GM23338 (cell line): ENCODE results near the gene FASTK. TPM values are rescaled to one million over a fixed set of nuclear protein-coding genes. Genes with fewer than 3 reads are reported as not detected.

ENCODE experiments used
- ATAC-seq: fragments of 200-7000 bp; cut with Tn5 transposase; 3 replicates; pipeline ENCODE4 v1.9.1; 2020
- DNase-seq: peaks from one replicate; pipeline ENCODE4 v3.0.0-alpha.2; 2015; ENCODE audit warnings: low spot score
- H2AFZ ChIP-seq: fragments of 200-600 bp; sonication (generic); 2 replicates; pipeline ENCODE4 v1.8.0; 2016; ENCODE audit warnings: antibody characterized with exemption, mild to moderate bottlenecking, moderate library complexity
- H3F3A ChIP-seq: fragments of 200-600 bp; sonication (generic); replicated peaks from 2 replicates; pipeline ENCODE4 v1.8.0; 2017; ENCODE audit warnings: antibody characterized with exemption, mixed run types, low read depth
- H3K27ac ChIP-seq: fragments of 200-600 bp; sonication (generic); 2 replicates; pipeline ENCODE4 v1.6.1; 2016; ENCODE audit warnings: low read depth
- H3K27me3 ChIP-seq: fragments of 200-600 bp; sonication (generic); 2 replicates; pipeline ENCODE4 v1.8.0; 2016; ENCODE audit warnings: mild to moderate bottlenecking, mixed run types, moderate library complexity; ENCODE audit not compliant: insufficient read depth
- H3K36me3 ChIP-seq: fragments of 200-600 bp; sonication (generic); 2 replicates; pipeline ENCODE4 v1.8.0; 2016; ENCODE audit warnings: mild to moderate bottlenecking; ENCODE audit not compliant: insufficient read depth
- H3K4me1 ChIP-seq: fragments of 200-600 bp; sonication (generic); 2 replicates; pipeline ENCODE4 v1.8.0; 2016; ENCODE audit warnings: mild to moderate bottlenecking, moderate library complexity; ENCODE audit not compliant: insufficient read depth
- H3K4me2 ChIP-seq: fragments of 200-600 bp; sonication (generic); 2 replicates; pipeline ENCODE4 v1.7.1; 2017; ENCODE audit warnings: mixed run types
- H3K4me3 ChIP-seq: fragments of 200-600 bp; sonication (generic); 2 replicates; pipeline ENCODE4 v1.6.1; 2016; ENCODE audit warnings: mixed run types
- H3K79me2 ChIP-seq: fragments of 200-600 bp; sonication (generic); replicated peaks from 2 replicates; pipeline ENCODE4 v1.8.0; 2017; ENCODE audit warnings: mild to moderate bottlenecking; ENCODE audit not compliant: insufficient read depth
- H3K9me2 ChIP-seq: fragments of 200-600 bp; sonication (generic); 2 replicates; pipeline ENCODE4 v1.8.0; 2017; ENCODE audit not compliant: insufficient read depth
- H4K20me1 ChIP-seq: fragments of 200-600 bp; sonication (generic); replicated peaks from 2 replicates; pipeline ENCODE4 v1.8.0; 2017; ENCODE audit warnings: mild to moderate bottlenecking; ENCODE audit not compliant: insufficient read depth
- H3K27ac Mint-ChIP-seq: 2 replicates; pipeline ENCODE4 v1.8.0; 2020; ENCODE audit warnings: inconsistent platforms, mild to moderate bottlenecking, moderate library complexity, mixed read lengths
- H3K27me3 Mint-ChIP-seq: 3 replicates; pipeline ENCODE4 v1.8.0; 2022; ENCODE audit warnings: low read depth, mild to moderate bottlenecking, moderate library complexity, mixed read lengths, inconsistent platforms; ENCODE audit not compliant: insufficient read depth, poor library complexity
- H3K36me3 Mint-ChIP-seq: 3 replicates; pipeline ENCODE4 v1.8.0; 2021; ENCODE audit warnings: low read depth, mild to moderate bottlenecking, inconsistent platforms, moderate library complexity, mixed read lengths
- H3K4me1 Mint-ChIP-seq: 3 replicates; pipeline ENCODE4 v1.8.0; 2020; ENCODE audit warnings: mild to moderate bottlenecking, inconsistent platforms, mixed read lengths
- H3K4me3 Mint-ChIP-seq: 3 replicates; pipeline ENCODE4 v1.8.0; 2021; ENCODE audit warnings: moderate library complexity, mild to moderate bottlenecking, inconsistent platforms, mixed read lengths
- H3K9me3 Mint-ChIP-seq: 3 replicates; pipeline ENCODE4 v1.8.0; 2020; ENCODE audit warnings: moderate library complexity, mild to moderate bottlenecking, inconsistent platforms, mixed read lengths
- ETS1 ChIP-seq: IDR thresholded peaks from 2 replicates; pipeline ENCODE4 v1.6.1; 2016; ENCODE audit warnings: antibody characterized with exemption
- EZH2 ChIP-seq: fragments of 200-600 bp; sonication (generic); IDR thresholded peaks from one replicate; pipeline ENCODE4 v1.8.0; 2017; ENCODE audit warnings: antibody characterized with exemption, mild to moderate bottlenecking, low read depth; ENCODE audit not compliant: unreplicated experiment
- EZH2phosphoT487 ChIP-seq: fragments of 200-600 bp; sonication (generic); IDR thresholded peaks from one replicate; pipeline ENCODE4 v1.8.1; 2018; ENCODE audit warnings: antibody characterized with exemption; ENCODE audit not compliant: unreplicated experiment
- JUNB ChIP-seq: IDR thresholded peaks from one replicate; pipeline ENCODE4 v1.6.1; 2016; ENCODE audit warnings: antibody characterized with exemption; ENCODE audit not compliant: unreplicated experiment
- NANOG ChIP-seq: IDR thresholded peaks from 2 replicates; pipeline ENCODE4 v1.6.1; 2016; ENCODE audit warnings: antibody characterized with exemption, borderline replicate concordance
- POLR2AphosphoS5 ChIP-seq: IDR thresholded peaks from 2 replicates; pipeline ENCODE4 v1.6.1; 2016; ENCODE audit warnings: antibody characterized with exemption, low read depth
- REST ChIP-seq: IDR thresholded peaks from one replicate; pipeline ENCODE4 v1.6.1; 2018; ENCODE audit warnings: antibody characterized with exemption; ENCODE audit not compliant: unreplicated experiment
- STAT1 ChIP-seq: IDR thresholded peaks from one replicate; pipeline ENCODE4 v1.6.1; 2016; ENCODE audit warnings: antibody characterized with exemption; ENCODE audit not compliant: unreplicated experiment
- ZNF114 ChIP-seq: fragments of 250-450 bp; sonication (Bioruptor Pico); IDR thresholded peaks from 2 replicates; pipeline ENCODE4 v1.5.0; 2020; ENCODE audit warnings: mild to moderate bottlenecking, moderate library complexity
- ZNF331 ChIP-seq: fragments of 250-450 bp; sonication (Bioruptor Pico); IDR thresholded peaks from 2 replicates; pipeline ENCODE4 v1.5.0; 2020; ENCODE audit warnings: low read depth, mild to moderate bottlenecking, moderate library complexity
- ZNF462 ChIP-seq: fragments of 250-450 bp; sonication (Bioruptor Pico); IDR thresholded peaks from 2 replicates; pipeline ENCODE4 v1.5.0; 2020; ENCODE audit warnings: mild to moderate bottlenecking, moderate library complexity
- polyA plus RNA-seq: library from polyadenylated mRNA; unstranded; fragments of >200 nt; fragmentation: Nextera tagmentation; extraction: Ambion mirVana; gene quantifications from 2 replicates; pipeline ENCODE4 v1.2.1, GENCODE V29; 2016
- total RNA-seq: library from RNA; depleted of rRNA; stranded (reverse); fragments of >200 nt; shearing (Covaris generic); gene quantifications from 2 replicates; pipeline ENCODE4 v1.2.3, GENCODE V29; 2014
- TF ChIP-seq, protein P1 (sequence below), 2 experiments: fragments of 200-600 bp in 1 of 2; sonication (generic) in 1 of 2; conservative IDR thresholded peaks; 2 replicates each; pipeline versions ENCODE4 v1.5.1 to v1.6.1; 2016 to 2017; ENCODE audit warnings: antibody characterized with exemption in 2 of 2, low read depth in 2 of 2, mild to moderate bottlenecking in 2 of 2, moderate library complexity in 1 of 2

FASTK gene
- total and polyA plus RNA-seq, 2 experiments from 2014 or later: 37.4 to 57.4 TPM

DNA sequence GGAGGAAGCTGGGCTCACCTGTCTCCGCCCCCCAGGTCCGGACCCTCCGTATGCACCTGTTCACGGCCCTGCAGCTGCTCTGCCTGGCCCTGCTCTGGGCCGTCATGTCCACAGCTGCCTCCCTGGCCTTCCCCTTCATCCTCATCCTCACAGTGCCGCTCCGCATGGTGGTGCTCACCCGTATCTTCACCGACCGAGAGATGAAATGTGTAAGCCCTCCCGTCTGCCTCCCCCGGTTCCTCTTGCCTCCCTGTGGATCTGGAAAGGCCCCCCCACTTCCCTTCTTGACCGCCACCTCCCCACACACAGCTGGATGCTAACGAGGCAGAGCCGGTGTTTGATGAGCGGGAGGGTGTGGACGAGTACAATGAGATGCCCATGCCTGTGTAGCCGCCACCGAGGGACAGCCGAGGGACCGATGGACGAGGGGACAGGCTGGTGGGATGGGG is 4.6 kb downstream of the FASTK start:
- Histone ChIP-seq H4K20me1 (peaks cover 12% of the 10 kb centered on the region), H3K36me3 (peaks cover 5% of the 10 kb centered on the region; the same call in 1 of the 2 replicates), H3K27me3 (no peaks in the 10 kb centered on the region), H3F3A (0 out of 2 replicates have a peak, but pooled peaks cover 15% of the 10 kb centered on the region), H3K79me2 (peaks cover 6% of the 10 kb centered on the region; the same call in 1 of the 2 replicates), H3K4me1 (peaks cover 25% of the 10 kb centered on the region), H3K4me3 (no peak overlapping the region), H3K27ac (no peak overlapping the region), H3K9me2 (no peaks in the 10 kb centered on the region), H2AFZ (no peak overlapping the region), H3K4me2 (no peak overlapping the region; the same call in 1 of the 2 replicates)
- no peak overlapping the region; the same call in 1 of the 2 replicates for H3K27ac Mint-ChIP-seq
- H3K9me3 Mint-ChIP-seq: peaks cover 2% of the 10 kb centered on the region; the same call in 1 of the 3 replicates
- no peak for ATAC-seq
- peaks cover 29% of the 10 kb centered on the region for H3K4me1 Mint-ChIP-seq
- peaks cover 22% of the 10 kb centered on the region for H3K27me3 Mint-ChIP-seq
- no peak for DNase-seq
- peaks cover 39% of the 10 kb centered on the region for H3K36me3 Mint-ChIP-seq
- H3K4me3 Mint-ChIP-seq: no peak overlapping the region; the same call in 2 of the 3 replicates
- TF ChIP-seq STAT1: no peak
- TF ChIP-seq ZNF462 (CRISPR knock-in tag): no peak
- no peak for TF ChIP-seq NANOG
- no peak for TF ChIP-seq EZH2phosphoT487
- TF ChIP-seq ZNF114 (CRISPR knock-in tag): no peak
- TF ChIP-seq REST: no peak
- TF ChIP-seq ETS1: no peak
- TF ChIP-seq, protein P1, sequence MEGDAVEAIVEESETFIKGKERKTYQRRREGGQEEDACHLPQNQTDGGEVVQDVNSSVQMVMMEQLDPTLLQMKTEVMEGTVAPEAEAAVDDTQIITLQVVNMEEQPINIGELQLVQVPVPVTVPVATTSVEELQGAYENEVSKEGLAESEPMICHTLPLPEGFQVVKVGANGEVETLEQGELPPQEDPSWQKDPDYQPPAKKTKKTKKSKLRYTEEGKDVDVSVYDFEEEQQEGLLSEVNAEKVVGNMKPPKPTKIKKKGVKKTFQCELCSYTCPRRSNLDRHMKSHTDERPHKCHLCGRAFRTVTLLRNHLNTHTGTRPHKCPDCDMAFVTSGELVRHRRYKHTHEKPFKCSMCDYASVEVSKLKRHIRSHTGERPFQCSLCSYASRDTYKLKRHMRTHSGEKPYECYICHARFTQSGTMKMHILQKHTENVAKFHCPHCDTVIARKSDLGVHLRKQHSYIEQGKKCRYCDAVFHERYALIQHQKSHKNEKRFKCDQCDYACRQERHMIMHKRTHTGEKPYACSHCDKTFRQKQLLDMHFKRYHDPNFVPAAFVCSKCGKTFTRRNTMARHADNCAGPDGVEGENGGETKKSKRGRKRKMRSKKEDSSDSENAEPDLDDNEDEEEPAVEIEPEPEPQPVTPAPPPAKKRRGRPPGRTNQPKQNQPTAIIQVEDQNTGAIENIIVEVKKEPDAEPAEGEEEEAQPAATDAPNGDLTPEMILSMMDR (conservative IDR thresholded peaks at IDR 0.05; ENCODE audit: low read depth in 2 of 2): no peak
- TF ChIP-seq JUNB: no peak
- TF ChIP-seq POLR2AphosphoS5: no peak; the same call in 1 of the 2 replicates
- no peak for TF ChIP-seq ZNF331 (CRISPR knock-in tag)
- no peak for TF ChIP-seq EZH2
